Omental fat pad (tissue), 4 donors: ENCODE measurements around the gene VEGFC. TPM values are rescaled to one million over a fixed set of nuclear protein-coding genes. Genes with fewer than 3 reads are reported as not detected.

Experiments
- ATAC-seq: fragments of 150-250 bp; one replicate; pipeline ENCODE4 v1.9.1; 2016; ENCODE audit warnings: mild to moderate bottlenecking, moderate library complexity; ENCODE audit not compliant: low FRiP score
- DNase-seq: peaks from one replicate; pipeline ENCODE4 v3.0.0-alpha.2; 2019; ENCODE audit warnings: low spot score
- total RNA-seq, 4 donors: library from RNA; depleted of rRNA; stranded (reverse); fragments of >200 nt; gene quantifications; one replicate each; pipeline ENCODE4 v1.1.0, GENCODE V29; 2016
- TF ChIP-seq, protein P1 (sequence below), 3 donors: fragments of 450-650 bp; IDR thresholded peaks; one replicate each; pipeline ENCODE4 v1.5.1; 2016 to 2017; ENCODE audit warnings: antibody characterized with exemption in 3 of 3, mild to moderate bottlenecking in 3 of 3, moderate library complexity in 2 of 3

The VEGFC gene
- total RNA-seq, 4 donors from 2014 or later, result 14.0 to 30.6 (median 28.5) TPM

DNA sequence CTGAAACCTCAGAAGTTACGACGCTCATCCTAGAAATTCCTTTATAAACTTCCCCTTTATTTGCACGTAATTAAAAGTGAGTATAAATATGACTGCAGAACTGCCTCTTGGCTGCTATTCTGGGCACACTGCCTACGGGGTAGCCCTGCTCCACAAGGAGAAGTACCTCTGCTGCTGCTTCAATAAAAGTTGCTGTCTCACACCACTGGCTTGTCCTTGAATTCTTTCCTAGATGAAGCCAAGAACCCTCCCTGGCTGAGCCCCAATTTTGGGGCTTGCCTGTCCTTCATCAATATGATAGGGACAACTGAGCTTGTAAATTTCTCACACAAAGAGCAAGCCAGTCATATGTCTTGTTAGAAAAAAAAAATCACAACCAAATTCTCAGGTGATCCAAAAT, 115.8 kb downstream of the VEGFC start:
- TF ChIP-seq, protein P1, sequence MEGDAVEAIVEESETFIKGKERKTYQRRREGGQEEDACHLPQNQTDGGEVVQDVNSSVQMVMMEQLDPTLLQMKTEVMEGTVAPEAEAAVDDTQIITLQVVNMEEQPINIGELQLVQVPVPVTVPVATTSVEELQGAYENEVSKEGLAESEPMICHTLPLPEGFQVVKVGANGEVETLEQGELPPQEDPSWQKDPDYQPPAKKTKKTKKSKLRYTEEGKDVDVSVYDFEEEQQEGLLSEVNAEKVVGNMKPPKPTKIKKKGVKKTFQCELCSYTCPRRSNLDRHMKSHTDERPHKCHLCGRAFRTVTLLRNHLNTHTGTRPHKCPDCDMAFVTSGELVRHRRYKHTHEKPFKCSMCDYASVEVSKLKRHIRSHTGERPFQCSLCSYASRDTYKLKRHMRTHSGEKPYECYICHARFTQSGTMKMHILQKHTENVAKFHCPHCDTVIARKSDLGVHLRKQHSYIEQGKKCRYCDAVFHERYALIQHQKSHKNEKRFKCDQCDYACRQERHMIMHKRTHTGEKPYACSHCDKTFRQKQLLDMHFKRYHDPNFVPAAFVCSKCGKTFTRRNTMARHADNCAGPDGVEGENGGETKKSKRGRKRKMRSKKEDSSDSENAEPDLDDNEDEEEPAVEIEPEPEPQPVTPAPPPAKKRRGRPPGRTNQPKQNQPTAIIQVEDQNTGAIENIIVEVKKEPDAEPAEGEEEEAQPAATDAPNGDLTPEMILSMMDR (IDR thresholded peaks at IDR 0.05), result no peak
- ATAC-seq (no peak), DNase-seq (no peak)

DNA sequence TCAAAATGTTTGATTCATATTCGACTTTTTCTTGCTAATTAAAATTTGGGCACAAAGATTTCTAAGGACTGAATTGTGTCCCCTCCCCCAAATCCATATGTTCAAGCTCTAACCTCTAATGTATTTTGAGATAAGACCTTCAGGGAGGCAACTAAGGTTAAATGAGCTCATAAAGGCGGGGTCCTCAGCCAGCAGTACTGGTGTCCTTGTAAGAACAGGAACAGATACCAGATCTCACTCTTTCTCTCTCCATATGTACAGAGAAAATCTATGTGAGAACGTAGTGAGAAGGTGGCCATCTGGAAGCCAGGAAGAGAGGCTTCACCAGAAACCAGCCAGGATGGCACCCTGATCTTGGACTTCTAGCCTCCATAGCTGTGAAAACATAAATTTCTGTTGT, 116.9 kb downstream of the VEGFC start:
- DNase-seq (no peak), ATAC-seq (no peak)
- TF ChIP-seq, protein P1 (IDR thresholded peaks at IDR 0.05), result no peak

DNA sequence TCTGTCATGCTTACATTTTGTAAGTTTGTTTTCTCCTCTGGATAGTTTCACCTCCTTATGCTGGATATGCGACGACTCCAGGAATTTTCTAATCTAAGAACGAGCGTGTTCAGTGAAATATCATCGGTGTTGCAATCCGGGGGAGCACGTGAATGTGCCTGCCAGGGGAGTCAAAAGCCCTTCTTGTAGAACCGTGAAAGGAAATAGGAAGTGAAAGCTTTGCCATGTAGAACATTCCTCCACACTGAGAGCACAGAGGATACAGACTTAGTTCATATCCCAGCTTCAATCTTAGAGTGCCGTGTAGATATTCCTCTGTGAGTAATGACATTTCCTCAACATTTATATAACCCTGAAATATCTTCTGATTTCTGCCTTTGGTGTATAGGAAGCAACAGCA, 121.2 kb downstream of the VEGFC start:
- TF ChIP-seq, protein P1 (IDR thresholded peaks at IDR 0.05), result no peak
- peak; percentile 39 for DNase-seq
- ATAC-seq, result peak; percentile 96

DNA sequence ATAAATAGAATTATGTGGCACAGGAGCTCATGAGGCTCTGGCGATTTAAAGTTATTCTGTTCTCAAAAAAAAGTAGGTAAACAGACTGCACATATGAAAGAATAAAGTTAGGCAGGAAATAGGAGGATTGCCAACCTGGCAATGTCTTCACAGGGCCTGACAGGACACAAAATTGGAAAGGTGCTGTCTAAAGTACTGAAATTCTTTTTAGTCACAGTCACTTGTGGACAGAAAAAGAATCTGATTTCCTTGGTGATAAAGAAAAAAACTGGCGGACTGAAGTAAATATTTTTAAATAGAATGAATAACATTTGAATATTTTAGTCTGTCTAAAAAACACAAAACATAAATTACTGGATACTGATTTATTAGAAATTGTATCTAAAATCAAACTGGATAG, 124.4 kb downstream of the VEGFC start:
- ATAC-seq (no peak), DNase-seq (no peak)
- TF ChIP-seq, protein P1 (IDR thresholded peaks at IDR 0.05), result no peak

DNA sequence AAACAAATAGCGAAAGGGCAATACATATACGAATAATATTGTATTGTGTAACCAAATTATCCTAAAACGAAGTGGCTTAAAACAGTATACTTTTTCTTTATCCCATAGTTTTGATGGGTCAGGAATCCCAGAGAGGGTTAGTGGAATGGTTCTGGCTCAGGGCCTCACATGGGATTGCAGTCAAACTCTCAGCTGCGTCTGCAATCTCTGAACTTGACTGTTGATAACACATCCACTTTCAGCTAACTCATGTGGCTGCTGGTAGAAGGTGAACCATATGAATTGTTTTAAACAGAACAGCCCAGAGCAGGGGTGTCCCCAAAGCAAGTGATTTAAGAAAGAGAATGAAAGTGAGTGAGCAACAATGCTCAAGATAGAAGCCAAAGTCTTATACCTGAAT, 127.8 kb downstream of the VEGFC start:
- DNase-seq, result no peak
- no peak for ATAC-seq
- TF ChIP-seq, protein P1 (IDR thresholded peaks at IDR 0.05), result no peak

DNA sequence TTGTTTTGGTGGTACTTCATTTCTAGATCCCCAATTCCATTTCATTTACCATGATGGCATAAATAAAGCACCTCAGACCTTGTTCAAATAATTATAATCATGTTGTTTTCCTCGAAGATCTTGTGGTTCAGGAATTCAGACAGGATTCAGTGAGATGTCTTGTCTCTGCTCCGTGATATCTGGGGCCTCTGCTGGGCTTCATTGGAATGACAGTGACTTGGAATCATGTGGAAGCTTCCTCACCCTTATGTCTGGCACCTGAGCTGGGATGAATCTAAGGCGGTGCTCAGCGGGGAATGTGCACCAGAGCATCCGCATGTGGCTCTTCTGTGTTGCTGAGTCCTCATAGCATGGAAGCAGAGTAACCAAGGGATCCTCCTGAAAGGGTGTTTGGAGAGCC, 132.2 kb downstream of the VEGFC start:
- ATAC-seq (no peak), DNase-seq (no peak)
- TF ChIP-seq, protein P1 (IDR thresholded peaks at IDR 0.05), result no peak

DNA sequence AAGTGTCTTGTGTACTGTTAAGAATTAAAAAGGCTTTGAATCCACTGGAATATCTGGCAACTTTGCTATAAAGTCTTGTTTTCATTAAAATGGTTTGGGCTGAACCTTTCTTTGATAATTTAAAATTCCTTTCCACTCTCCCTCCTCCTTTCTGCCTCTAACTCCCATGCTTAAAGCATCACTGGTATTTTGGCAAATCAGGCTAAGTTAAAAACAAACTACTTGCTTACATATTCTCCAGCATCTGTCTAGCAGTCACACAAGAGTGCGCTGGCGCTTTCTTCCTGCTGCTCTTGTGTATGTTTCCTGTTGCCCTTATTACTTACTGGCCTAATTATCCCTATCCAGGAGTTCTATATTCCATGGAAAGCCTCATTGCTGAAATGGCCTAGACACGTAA, 136.6 kb downstream of the VEGFC start:
- TF ChIP-seq, protein P1 (IDR thresholded peaks at IDR 0.05), result no peak
- ATAC-seq (no peak), DNase-seq (no peak)
